ENCODE measurements around the gene LSS. TPM values are rescaled to one million over a fixed set of nuclear protein-coding genes. Genes with fewer than 3 reads are reported as not detected.

The LSS gene
- total and polyA plus RNA-seq, 4 donors = 27.6 to 194 (median 89.3) TPM

- DNase-seq (ENCODE audit: low spot score) = no peak
- Histone ChIP-seq H3K36me3 (ENCODE audit: control insufficient read depth in 4 of 4, insufficient read depth in 3 of 4, low read depth in 1 of 4, low read length in 3 of 4) (peaks cover 27 to 90% (median 40%) of the 10 kb centered on the region in 4 donors), H3K27ac (ENCODE audit: low read depth in 1 of 2, low read length in 2 of 2) (no peak overlapping the region)
These were observed 18.0 kb downstream of the LSS start for GRCh38 chr21:46210378-46211136.

GRCh38 chr21:46208761-46209721 is 19.5 kb downstream of the LSS start:
- H3K9ac ChIP-seq (ENCODE audit: low read depth in 1 of 2, low read length in 2 of 2) = no peak overlapping the region
- H3K9me3 ChIP-seq (ENCODE audit: control insufficient read depth in 4 of 4, low read length in 3 of 4) = no peaks in the 10 kb centered on the region
- TF ChIP-seq REST (IDR thresholded peaks at IDR 0.05) (no peak), YY1 (IDR thresholded peaks at IDR 0.05) (no peak), FOXA1 (IDR thresholded peaks at IDR 0.05) (no peak), TAF1 (conservative IDR thresholded peaks at IDR 0.05) (no peak), ZBTB33 (IDR thresholded peaks at IDR 0.05) (no peak)
- no peak overlapping the region for H3K4me3 ChIP-seq (ENCODE audit: low read depth in 1 of 3, low read length in 3 of 3)
- 96% methylated on average over 23 of the region's 23 CpGs for WGBS
- no peak for DNase-seq (ENCODE audit: low spot score)
- peaks cover 26 to 91% (median 45%) of the 10 kb centered on the region in 4 donors for H3K36me3 ChIP-seq (ENCODE audit: control insufficient read depth in 4 of 4, insufficient read depth in 3 of 4, low read depth in 1 of 4, low read length in 3 of 4)
- no peak overlapping the region for H3K27ac ChIP-seq (ENCODE audit: low read depth in 1 of 2, low read length in 2 of 2)
- no peaks in the 10 kb centered on the region for H3K4me1 ChIP-seq (ENCODE audit: control insufficient read depth in 4 of 4, insufficient read depth in 4 of 4, low read length in 3 of 4)
- H3K27me3 ChIP-seq (ENCODE audit: control insufficient read depth in 4 of 4, insufficient read depth in 4 of 4, low read length in 3 of 4) = no peaks in the 10 kb centered on the region

More at GRCh38 chr21:46210378-46211136, 18.0 kb downstream of the LSS start:
- Histone ChIP-seq H3K4me1 (ENCODE audit: control insufficient read depth in 4 of 4, insufficient read depth in 4 of 4, low read length in 3 of 4) (no peaks in the 10 kb centered on the region), H3K9me3 (ENCODE audit: control insufficient read depth in 4 of 4, low read length in 3 of 4) (no peaks in the 10 kb centered on the region), H3K9ac (ENCODE audit: low read depth in 1 of 2, low read length in 2 of 2) (no peak overlapping the region), H3K4me3 (ENCODE audit: low read depth in 1 of 3, low read length in 3 of 3) (no peak overlapping the region), H3K27me3 (ENCODE audit: control insufficient read depth in 4 of 4, insufficient read depth in 4 of 4, low read length in 3 of 4) (no peaks in the 10 kb centered on the region)
- WGBS = 94% methylated on average over 16 of the region's 16 CpGs
- no peak for TF ChIP-seq YY1 (IDR thresholded peaks at IDR 0.05)
- no peak for TF ChIP-seq TAF1 (conservative IDR thresholded peaks at IDR 0.05)
- no peak for TF ChIP-seq HNF4G (IDR thresholded peaks at IDR 0.05)
- no peak for TF ChIP-seq CTCF (IDR thresholded peaks at IDR 0.05; ENCODE audit: low read depth, low read length, missing input control)
- TF ChIP-seq FOXA2 (IDR thresholded peaks at IDR 0.05) = no peak
- TF ChIP-seq EGR1 (IDR thresholded peaks at IDR 0.05; ENCODE audit: low read depth in 2 of 2) = no peak
- TF ChIP-seq SP1 (IDR thresholded peaks at IDR 0.05) = no peak
- TF ChIP-seq NR2F2 (IDR thresholded peaks at IDR 0.05) = no peak
- TF ChIP-seq JUND (IDR thresholded peaks at IDR 0.05) = no peak
- no peak for TF ChIP-seq FOXA1 (IDR thresholded peaks at IDR 0.05)
- TF ChIP-seq MAX (IDR thresholded peaks at IDR 0.05) = no peak
- TF ChIP-seq RAD21 (IDR thresholded peaks at IDR 0.05) = no peak
- no peak for TF ChIP-seq RXRA (IDR thresholded peaks at IDR 0.05)
- TF ChIP-seq HNF4A (conservative IDR thresholded peaks at IDR 0.05) = no peak
- no peak for TF ChIP-seq GABPA (IDR thresholded peaks at IDR 0.05 in 1 of 2, conservative IDR thresholded peaks at IDR 0.05 in 1 of 2)
